ENCODE measurements around the gene LRP1.

- no peak for TF ChIP-seq CTCF (IDR thresholded peaks at IDR 0.05; ENCODE audit: insufficient read depth, low read depth, low read length)
- no peak for TF ChIP-seq EZH2 (IDR thresholded peaks at IDR 0.05; ENCODE audit: insufficient read depth, low read length)
Measured at GRCh38 chr12:57185403-57185802, 57.1 kb downstream of the LRP1 start.

All from astrocyte (in vitro differentiated cells and primary cell).